T-helper 2 cell treated with Interferon-gamma antibody and Interleukin-4, amounts not matched to agents 5 μg/mL and 100 μg/mL, for 36 hours (primary cell): ENCODE results near the gene PLCH2.

Experiments used
- DNase-seq: peaks from one replicate; pipeline ENCODE4 v3.0.0; 2021; ENCODE audit warnings: low spot score
- H3K27ac Mint-ChIP-seq: one replicate; pipeline ENCODE4 v1.8.0; 2021; ENCODE audit warnings: mild to moderate bottlenecking, mixed read lengths
- H3K27me3 Mint-ChIP-seq: one replicate; pipeline ENCODE4 v1.8.0; 2021; ENCODE audit warnings: low read depth, mixed read lengths
- H3K36me3 Mint-ChIP-seq: one replicate; pipeline ENCODE4 v1.8.0; 2021; ENCODE audit warnings: low read depth, mixed read lengths
- H3K4me1 Mint-ChIP-seq: one replicate; pipeline ENCODE4 v1.8.0; 2021; ENCODE audit warnings: low read depth, mixed read lengths
- H3K4me3 Mint-ChIP-seq: one replicate; pipeline ENCODE4 v1.8.0; 2022; ENCODE audit warnings: mild to moderate bottlenecking, moderate library complexity, mixed read lengths
- H3K9me3 Mint-ChIP-seq: one replicate; pipeline ENCODE4 v1.8.0; 2021; ENCODE audit warnings: mixed read lengths

Gene PLCH2

DNA sequence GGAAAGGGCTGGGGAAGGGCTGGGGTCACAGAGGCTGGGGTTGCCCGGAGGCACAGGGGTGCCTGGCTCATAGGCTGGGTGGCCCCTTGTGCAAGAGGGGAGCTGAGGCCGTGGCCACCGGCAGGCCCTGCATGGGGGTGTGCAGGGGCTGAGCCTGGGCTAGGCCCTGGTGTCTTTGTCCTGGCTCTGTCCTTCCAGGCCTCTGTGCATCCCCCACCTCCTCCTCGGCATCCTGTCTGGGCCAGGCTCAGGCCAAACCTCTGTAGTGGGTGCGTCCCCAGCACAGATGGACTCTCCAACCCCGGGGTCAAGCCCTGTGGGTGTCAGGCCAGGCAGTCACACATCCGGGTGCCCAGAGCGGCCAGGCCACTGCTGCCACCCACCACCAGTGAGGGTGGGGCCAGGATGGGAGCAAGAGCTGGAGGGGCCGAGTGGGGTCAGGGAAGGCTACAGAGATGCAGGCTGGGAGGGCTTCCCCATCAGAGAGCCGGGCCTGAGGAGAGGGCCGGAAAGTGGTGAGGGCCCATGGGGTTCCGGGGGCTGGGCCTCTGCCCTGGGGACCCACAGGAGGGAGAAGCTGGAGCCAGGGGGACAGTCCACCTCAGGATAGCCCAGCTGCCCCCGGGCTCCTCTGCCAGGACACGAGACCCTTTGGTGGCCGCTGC is 30.9 kb downstream of the PLCH2 start:
- H3K27ac Mint-ChIP-seq: no peak overlapping the region
- DNase-seq: no peak
- no peaks in the 10 kb centered on the region for H3K4me1 Mint-ChIP-seq
- H3K4me3 Mint-ChIP-seq: no peak overlapping the region
- peaks cover 11% of the 10 kb centered on the region for H3K36me3 Mint-ChIP-seq
- no peaks in the 10 kb centered on the region for H3K27me3 Mint-ChIP-seq
- H3K9me3 Mint-ChIP-seq: no peaks in the 10 kb centered on the region

DNA sequence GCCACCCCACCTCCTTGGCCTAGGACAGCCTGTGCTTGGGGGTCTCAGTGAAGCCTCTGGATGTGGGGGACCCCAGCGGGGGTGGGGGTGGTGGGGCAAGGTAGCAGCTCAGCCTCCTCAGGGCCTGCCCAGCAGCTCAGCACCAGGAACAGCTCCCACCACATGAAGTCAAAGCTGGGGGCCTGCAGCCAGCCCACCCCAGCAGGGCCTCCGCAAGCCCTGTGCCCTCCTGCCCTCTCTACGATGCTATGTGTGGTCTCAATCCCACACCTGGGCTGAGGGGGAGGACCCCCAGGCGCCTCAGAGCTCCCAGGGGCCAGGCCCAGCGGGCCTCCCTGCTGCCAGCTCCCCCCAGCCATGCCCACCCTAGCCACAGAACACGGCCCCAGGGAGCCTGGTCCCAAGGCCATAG is 31.7 kb downstream of the PLCH2 start:
- Mint-ChIP-seq H3K27me3 (no peaks in the 10 kb centered on the region), H3K9me3 (no peaks in the 10 kb centered on the region), H3K4me3 (no peak overlapping the region), H3K27ac (no peak overlapping the region), H3K4me1 (no peaks in the 10 kb centered on the region), H3K36me3 (peaks cover 11% of the 10 kb centered on the region)
- no peak for DNase-seq

DNA sequence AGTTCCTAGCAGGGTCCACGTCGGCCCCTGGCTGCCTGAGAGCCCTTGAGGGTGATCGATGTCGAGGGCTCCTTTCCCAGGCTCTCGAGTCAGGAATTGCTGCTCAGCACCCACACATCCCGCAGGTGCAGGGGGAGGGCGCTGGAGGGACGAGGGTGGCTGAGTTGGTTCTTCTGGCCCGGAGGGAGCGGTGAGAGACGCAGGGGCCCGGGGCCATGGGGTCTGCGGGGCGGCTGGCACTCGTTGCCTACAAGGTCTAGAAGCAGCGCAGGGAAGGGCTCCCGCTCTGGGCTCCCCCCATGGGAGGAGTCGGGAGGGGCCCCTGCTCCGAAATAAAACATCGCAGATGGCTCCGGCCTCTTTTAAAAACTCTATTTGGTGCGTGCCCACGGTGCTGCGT is 32.1 kb downstream of the PLCH2 start:
- H3K27ac Mint-ChIP-seq: no peak overlapping the region
- H3K9me3 Mint-ChIP-seq: no peaks in the 10 kb centered on the region
- H3K27me3 Mint-ChIP-seq: no peaks in the 10 kb centered on the region
- H3K36me3 Mint-ChIP-seq: peaks cover 11% of the 10 kb centered on the region
- DNase-seq: no peak
- no peak overlapping the region for H3K4me3 Mint-ChIP-seq
- H3K4me1 Mint-ChIP-seq: no peaks in the 10 kb centered on the region

DNA sequence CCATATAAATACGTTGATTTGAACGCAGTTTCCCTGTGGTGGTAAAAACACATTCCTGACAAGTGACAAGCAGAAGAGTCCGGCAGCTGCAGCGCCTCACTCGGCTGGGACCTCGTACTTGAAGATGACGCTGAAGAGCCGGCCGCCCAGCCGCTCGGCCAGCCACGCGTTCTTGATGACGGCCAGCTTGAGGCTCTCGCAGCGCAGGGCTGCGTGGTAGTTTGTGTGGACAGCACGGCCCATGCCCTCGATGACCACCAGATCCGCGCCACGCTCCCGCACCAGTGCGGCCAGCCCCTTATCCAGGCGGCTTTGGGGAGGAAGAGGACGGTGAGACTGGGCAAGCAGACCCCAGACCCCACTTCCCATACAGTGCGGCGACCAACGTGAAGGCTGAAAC is 32.7 kb downstream of the PLCH2 start:
- no peaks in the 10 kb centered on the region for H3K27me3 Mint-ChIP-seq
- no peaks in the 10 kb centered on the region for H3K9me3 Mint-ChIP-seq
- H3K4me1 Mint-ChIP-seq: no peaks in the 10 kb centered on the region
- no peak for DNase-seq
- H3K4me3 Mint-ChIP-seq: no peak overlapping the region
- peaks cover 11% of the 10 kb centered on the region for H3K36me3 Mint-ChIP-seq
- H3K27ac Mint-ChIP-seq: no peak overlapping the region

DNA sequence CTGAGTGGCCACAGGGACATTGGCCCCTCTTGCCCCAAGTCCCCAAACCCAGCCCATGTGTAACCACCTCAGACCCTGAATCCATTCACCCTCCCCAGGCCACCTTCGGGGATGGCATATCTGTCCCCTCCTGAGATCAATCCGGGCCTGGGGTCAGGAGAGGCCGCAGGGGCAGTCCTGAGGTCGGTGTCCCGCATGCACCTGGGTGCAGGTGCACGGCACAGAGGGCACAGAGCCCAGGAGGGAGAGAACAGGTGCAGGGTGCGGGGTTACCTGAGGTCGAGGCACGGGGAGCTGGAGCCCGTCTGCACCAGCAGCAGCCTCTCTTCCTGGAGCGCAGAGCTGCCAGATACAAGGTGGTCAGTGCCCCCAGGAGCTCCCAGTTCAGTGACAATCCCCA is 33.5 kb downstream of the PLCH2 start:
- no peaks in the 10 kb centered on the region for H3K4me1 Mint-ChIP-seq
- H3K27me3 Mint-ChIP-seq: no peaks in the 10 kb centered on the region
- peaks cover 11% of the 10 kb centered on the region for H3K36me3 Mint-ChIP-seq
- H3K9me3 Mint-ChIP-seq: no peaks in the 10 kb centered on the region
- H3K27ac Mint-ChIP-seq: no peak overlapping the region
- no peak for DNase-seq
- no peak overlapping the region for H3K4me3 Mint-ChIP-seq

DNA sequence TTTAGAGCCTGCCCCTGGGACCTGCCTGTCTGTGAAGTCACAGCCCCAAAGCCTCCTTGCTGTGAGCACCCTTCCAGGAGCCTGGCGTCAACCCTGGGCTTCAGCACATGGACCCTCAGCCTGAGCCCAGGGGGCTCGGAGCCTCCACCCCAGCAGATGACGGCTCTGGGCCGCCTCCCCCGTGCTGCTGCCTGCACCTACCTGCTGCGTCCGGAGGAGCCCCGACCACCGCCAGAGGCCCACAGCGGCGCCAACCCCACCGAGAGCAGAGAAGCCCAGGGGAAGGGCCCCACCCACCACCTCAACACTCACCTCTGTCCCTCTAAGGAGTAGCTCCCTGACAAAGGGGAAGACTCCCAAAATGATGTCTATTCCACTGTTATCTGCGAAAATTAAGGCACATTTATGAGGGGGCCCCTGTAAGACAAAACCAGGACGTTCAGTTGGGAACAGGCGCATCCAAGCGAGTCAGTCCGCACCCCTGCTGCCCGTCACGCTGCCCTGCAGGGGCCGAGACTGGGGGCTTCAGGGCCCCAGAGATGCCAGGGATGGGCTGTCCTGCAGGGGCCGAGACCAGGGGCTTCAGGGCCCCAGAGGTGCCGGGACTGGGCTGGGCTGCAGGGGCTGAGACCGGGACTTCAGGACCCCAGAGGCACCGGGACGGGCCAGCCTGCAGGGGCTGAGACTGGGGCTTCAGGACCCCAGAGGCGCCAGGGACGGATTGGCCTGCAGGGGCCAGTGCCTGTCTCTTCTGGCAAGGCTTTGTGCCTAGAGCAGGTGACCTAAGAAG is 34.5 kb downstream of the PLCH2 start:
- no peaks in the 10 kb centered on the region for H3K9me3 Mint-ChIP-seq
- H3K36me3 Mint-ChIP-seq: peaks cover 11% of the 10 kb centered on the region
- H3K27ac Mint-ChIP-seq: no peak overlapping the region
- no peaks in the 10 kb centered on the region for H3K27me3 Mint-ChIP-seq
- no peaks in the 10 kb centered on the region for H3K4me1 Mint-ChIP-seq
- H3K4me3 Mint-ChIP-seq: no peak overlapping the region
- no peak for DNase-seq

DNA sequence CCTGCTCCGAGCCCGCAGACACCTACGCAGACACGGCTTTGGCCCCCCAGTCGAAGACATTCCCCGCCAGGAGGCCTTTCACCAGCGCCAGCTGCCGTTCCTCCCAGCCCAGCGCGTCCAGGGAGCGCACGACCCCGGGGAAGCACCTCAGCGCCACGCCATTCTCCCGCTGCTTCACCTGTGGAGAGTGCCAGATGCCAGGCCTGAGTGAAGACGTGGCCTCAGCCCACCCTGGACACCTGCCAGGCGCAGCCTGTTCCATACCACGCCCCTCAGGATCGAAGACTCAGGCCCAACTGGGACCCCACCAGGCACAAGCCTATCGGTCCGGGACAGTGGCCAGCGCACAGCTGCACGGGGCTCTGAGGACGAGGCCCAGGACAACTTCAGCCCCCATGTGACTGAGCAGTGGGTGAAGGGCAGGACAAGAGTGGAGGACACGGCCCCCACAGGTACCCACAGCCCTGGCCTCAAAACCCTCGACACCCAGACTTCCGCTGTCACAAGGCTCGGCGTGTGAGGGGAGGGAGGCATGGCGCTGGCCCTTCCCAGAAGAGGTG is 36.9 kb downstream of the PLCH2 start:
- Mint-ChIP-seq H3K4me1 (no peaks in the 10 kb centered on the region), H3K27ac (no peak overlapping the region), H3K36me3 (peaks cover 20% of the 10 kb centered on the region), H3K4me3 (no peak overlapping the region), H3K9me3 (no peaks in the 10 kb centered on the region), H3K27me3 (no peaks in the 10 kb centered on the region)
- no peak for DNase-seq

DNA sequence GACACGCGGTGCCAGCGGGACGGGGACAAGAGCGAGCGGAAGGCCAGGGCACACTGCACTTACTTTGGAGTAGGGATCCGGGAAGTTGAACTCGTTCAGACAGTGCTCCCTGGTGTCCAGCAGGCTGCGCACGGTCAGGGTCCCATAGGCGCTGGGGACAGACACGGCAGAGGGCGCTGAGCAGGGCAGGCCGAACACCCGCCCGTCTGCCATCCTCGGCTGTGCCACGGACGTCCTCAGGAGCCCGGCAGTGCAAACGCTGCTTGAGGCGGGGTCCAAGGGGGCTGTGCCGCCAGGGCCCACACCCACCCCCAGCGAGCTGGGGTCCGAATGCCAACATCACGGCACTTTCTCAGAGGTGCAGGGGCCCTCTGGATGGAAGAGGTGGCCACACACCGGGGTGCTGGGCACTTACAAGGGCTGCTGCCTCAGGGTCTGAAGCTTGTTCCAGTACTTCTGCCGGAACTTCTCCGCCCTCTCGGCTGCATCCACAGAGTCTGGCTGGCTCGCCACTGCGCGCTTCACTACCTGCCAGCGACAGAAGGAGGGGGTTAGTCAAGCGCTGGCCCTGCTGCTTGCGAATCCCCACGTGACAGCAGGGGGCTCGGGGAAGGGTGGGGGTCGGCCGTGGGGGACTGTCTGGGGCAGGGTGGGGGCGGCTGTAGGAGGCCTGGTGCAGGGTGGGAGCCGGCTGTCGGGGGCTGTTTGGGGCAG is 38.0 kb downstream of the PLCH2 start:
- Mint-ChIP-seq H3K27me3 (no peaks in the 10 kb centered on the region), H3K36me3 (peaks cover 24% of the 10 kb centered on the region), H3K4me1 (no peaks in the 10 kb centered on the region), H3K9me3 (no peaks in the 10 kb centered on the region), H3K27ac (no peak overlapping the region), H3K4me3 (no peak overlapping the region)
- DNase-seq: no peak

DNA sequence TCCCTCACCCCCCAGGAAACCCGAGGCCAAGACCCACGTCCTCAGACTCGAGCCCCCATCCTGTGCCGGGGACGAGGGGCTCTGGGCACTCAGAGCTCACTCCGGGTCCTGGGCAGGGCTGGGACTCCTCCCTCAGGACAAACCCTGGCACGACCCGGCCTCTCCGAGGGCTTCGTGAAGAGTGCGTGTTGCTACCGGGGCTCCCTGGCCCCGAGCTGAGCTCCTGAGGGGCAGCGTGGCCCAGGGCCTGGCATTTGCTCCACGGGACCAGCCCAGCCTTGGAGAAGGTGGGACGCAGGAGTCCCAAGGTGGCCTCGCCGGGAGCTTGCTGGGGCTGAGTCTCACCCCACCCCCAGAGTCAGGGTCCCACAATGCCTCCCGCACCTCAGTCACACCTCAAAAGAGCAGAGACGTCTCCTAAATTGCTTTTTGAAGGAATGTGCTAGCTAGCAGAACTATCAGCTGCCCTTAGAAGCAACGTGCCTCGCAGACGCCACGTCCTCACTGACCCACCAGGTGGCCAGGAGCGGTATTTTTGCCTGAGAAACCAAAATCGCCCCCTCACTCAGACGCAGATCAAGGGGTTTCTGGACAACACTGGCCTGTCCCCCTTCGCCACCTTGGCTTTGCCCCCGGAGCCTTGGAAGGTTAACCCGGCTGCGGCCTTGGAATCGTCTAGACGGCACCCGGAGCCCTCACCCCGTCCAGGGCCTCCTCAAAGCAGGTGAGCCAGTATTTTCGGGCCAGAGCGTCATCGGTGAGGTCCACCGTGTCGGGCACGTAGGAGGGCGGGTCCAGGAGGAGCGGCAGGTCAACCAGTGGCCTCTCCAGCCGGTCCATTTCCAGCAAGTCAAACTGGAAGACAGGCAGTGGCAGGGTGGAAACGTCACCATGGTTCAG is 39.0 kb downstream of the PLCH2 start:
- Mint-ChIP-seq H3K27me3 (no peaks in the 10 kb centered on the region), H3K4me3 (no peak overlapping the region), H3K27ac (no peak overlapping the region), H3K9me3 (no peaks in the 10 kb centered on the region), H3K4me1 (no peaks in the 10 kb centered on the region), H3K36me3 (peaks cover 21% of the 10 kb centered on the region)
- no peak for DNase-seq

DNA sequence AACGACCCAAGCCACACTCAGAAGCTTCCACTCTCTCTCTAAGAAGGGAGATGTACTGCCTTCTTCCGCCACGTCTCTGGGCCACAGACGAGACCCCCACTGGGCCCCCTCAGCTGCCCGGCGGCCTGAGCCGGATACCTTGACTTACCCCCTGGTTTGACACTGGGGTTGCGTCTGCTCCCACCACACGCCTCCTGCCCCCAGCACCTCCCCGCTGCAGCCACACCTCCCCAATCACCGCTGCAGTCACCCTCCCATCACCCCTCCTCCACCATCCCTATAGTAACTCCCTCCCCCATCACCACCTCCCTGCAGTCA is 39.6 kb downstream of the PLCH2 start:
- no peak overlapping the region for H3K4me3 Mint-ChIP-seq
- H3K27me3 Mint-ChIP-seq: no peaks in the 10 kb centered on the region
- no peaks in the 10 kb centered on the region for H3K4me1 Mint-ChIP-seq
- H3K36me3 Mint-ChIP-seq: peaks cover 24% of the 10 kb centered on the region
- H3K9me3 Mint-ChIP-seq: no peaks in the 10 kb centered on the region
- no peak overlapping the region for H3K27ac Mint-ChIP-seq
- no peak for DNase-seq

DNA sequence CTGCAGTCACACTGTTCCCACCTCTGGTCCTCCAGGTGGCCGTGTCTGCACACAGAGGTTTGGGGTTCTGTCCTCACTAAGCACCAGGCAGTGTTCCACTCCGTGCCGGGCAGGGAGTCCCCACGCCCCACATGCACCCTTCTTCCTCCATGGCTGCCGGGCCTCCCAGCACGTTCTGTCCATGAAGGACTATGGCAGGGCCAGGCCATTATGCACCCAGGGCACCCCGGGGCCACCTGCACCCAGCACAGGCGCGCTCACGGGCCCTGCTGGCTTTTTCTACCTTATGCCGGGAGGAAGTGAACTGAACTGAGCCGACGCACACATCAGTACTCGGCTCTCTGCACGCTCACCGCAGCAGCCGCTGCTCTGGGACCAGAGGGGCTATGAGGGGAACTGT is 40.0 kb downstream of the PLCH2 start:
- no peak overlapping the region for H3K27ac Mint-ChIP-seq
- H3K36me3 Mint-ChIP-seq: peaks cover 28% of the 10 kb centered on the region
- H3K4me3 Mint-ChIP-seq: no peak overlapping the region
- DNase-seq: no peak
- no peaks in the 10 kb centered on the region for H3K27me3 Mint-ChIP-seq
- no peaks in the 10 kb centered on the region for H3K9me3 Mint-ChIP-seq
- no peaks in the 10 kb centered on the region for H3K4me1 Mint-ChIP-seq

DNA sequence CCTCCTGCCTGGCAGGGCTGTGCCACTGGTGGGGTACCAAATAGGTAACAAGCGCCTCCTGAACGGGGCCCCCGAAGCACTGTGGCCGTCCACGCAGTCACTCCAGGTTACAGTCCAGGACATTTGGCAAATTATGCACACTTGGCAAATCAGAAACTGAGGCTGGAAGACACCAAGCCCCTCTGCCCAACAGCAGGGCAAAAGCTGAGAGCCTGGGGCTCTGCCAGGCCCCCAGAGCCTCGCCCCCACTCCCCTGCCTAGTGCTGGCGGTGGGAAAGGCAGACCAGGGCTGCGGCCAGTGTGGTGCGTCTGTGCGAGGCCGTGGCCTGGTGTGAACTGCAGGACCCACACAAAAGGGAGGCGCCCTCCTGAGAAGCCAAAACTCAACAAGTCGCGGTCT is 40.9 kb downstream of the PLCH2 start:
- Mint-ChIP-seq H3K4me1 (no peaks in the 10 kb centered on the region), H3K9me3 (no peaks in the 10 kb centered on the region), H3K27me3 (no peaks in the 10 kb centered on the region), H3K4me3 (no peak overlapping the region), H3K36me3 (peaks cover 25% of the 10 kb centered on the region), H3K27ac (no peak overlapping the region)
- no peak for DNase-seq

DNA sequence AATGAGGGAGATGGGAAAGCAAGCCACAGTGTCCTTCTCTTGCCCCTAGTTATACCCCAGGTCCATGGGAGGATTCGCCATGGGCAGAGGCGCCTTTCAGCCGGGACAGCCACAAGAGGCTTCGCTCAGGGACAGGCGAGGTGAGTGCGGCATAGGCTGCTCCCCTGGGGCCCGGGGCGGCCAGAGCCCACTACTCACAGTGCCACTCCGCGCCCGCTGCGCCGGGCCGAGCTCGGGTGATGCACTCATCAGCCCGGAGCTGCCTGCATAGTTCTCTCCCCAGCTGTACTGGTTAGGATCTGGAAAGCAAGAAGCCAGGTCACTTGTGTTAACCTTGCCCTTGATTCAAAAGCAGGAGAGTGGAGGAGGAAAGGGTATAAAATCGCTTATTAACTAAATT is 41.9 kb downstream of the PLCH2 start:
- DNase-seq: no peak
- H3K27ac Mint-ChIP-seq: no peak overlapping the region
- no peaks in the 10 kb centered on the region for H3K27me3 Mint-ChIP-seq
- H3K4me3 Mint-ChIP-seq: no peak overlapping the region
- H3K4me1 Mint-ChIP-seq: peaks cover 6% of the 10 kb centered on the region
- no peaks in the 10 kb centered on the region for H3K9me3 Mint-ChIP-seq
- peaks cover 25% of the 10 kb centered on the region for H3K36me3 Mint-ChIP-seq
